GM12874 (cell line): ENCODE results near the gene NAA16.

ENCODE experiments used
- TF ChIP-seq, protein P1 (sequence below): IDR thresholded peaks from 2 replicates; pipeline ENCODE4 v1.5.1; 2011; ENCODE audit warnings: low read depth, mild to moderate bottlenecking, control low read depth, low read length, moderate library complexity; ENCODE audit not compliant: insufficient read depth

NAA16 gene

DNA sequence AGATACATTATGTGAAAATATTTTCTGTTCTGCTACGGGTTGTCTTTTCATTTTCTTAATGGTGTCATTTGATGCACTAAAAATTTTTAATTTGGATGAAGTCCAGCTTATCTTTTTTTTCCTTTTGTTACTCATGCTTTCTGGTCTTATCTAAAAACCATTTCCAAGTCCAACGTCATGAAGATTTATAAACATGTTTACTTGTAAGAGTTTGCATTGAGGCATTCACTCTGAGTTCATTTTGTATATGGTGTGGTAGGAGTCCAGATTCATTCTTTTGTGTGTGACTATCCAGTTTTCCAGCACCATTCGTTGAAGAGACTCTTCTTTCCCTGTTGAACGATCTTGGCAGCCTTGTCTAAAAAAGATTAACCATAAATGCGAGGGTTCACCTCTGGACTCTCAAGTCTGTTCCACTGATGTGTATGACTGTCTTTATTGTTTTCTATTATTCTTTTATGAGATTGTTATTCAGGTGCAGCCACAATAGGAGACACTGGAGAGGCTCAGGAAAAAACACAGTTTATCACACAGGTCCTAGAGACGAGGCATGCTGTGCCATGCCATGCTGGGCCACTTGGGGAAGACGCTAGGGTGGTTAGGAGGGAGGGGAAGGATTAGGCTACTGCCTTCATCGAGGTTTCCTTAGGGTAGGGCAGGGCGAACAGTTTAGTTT lies 35.0 kb downstream of the NAA16 start:
- TF ChIP-seq, protein P1, sequence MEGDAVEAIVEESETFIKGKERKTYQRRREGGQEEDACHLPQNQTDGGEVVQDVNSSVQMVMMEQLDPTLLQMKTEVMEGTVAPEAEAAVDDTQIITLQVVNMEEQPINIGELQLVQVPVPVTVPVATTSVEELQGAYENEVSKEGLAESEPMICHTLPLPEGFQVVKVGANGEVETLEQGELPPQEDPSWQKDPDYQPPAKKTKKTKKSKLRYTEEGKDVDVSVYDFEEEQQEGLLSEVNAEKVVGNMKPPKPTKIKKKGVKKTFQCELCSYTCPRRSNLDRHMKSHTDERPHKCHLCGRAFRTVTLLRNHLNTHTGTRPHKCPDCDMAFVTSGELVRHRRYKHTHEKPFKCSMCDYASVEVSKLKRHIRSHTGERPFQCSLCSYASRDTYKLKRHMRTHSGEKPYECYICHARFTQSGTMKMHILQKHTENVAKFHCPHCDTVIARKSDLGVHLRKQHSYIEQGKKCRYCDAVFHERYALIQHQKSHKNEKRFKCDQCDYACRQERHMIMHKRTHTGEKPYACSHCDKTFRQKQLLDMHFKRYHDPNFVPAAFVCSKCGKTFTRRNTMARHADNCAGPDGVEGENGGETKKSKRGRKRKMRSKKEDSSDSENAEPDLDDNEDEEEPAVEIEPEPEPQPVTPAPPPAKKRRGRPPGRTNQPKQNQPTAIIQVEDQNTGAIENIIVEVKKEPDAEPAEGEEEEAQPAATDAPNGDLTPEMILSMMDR = no peak

DNA sequence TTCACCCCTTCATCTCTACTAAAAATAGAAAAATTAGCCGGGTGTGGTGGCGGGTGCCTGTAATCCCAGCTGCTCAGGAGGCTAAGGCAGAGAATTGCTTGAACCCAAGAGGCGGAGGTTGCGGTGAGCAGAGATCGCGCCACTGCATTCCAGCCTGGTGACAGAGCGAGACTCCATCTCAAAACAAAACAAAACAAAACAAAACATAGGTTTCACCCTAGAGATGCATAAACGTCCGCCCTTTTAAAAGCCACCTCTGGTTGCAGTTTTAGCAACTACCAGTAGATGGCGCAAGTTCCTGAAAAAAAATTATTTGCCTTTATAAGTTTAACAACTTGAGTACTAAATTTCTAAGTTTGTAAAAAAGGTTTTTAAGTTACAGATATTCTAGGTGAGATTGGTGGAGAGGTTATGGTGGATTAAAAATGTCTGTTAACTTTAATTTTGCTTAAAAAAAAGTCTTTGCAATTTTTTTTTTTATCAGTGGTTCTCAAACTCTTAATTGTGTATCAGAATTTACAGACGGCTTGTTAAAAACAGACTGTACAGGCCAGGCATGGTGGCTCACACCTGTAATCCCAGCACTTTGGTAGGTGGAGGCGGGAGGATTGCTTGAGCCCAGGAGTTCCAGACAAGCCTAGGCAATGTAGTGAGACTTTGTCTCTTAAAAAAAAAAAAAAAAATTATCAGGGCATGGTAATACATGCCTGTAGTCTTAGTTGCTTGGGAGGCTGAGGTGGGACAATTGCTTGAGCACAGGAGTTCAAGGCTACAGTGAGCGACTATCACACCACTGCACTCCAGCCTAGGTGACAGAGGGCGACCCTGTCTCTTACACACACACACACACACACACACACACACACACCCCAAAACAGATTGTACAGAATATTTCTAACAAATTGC lies 42.1 kb downstream of the NAA16 start:
- TF ChIP-seq, protein P1 = peak; percentile 64

DNA sequence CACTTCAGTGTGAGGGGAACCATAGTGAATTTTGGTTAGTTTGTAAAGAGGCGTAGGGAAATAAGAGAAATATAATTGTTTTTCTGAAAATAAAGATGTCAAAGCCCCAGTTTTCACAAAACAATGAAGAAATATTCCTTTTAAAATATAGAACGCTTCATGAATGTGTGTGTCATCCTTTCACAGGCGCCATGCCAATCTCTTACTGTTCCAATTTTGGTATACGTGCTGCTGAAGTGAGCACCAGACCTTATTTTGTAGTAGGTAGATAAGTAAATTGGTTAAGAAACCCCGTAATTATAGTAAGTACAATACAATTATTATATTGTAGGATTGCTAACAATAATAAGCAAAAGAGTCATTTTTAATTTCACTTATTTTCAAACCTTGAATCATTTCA lies 43.3 kb downstream of the NAA16 start:
- TF ChIP-seq, protein P1 = no peak

DNA sequence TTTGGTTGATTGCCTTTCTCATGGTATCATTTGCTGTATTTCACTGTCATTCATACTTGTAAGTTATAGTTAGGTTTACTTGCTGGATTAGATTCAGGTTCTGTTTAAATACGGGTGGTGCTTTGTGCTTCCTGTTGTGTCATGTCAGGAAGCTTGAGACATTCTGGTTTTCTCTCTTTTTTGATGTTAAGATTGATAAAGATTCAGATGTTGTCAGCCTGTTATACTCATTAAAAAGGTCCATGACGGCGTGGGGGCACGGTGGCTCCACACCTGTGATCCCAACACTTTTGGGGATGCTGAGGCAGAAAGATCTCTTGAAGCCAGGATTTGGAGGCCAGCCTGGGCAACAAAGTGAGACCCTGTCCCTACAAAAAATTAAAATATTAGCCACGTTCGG lies 45.7 kb downstream of the NAA16 start:
- TF ChIP-seq, protein P1 = no peak

DNA sequence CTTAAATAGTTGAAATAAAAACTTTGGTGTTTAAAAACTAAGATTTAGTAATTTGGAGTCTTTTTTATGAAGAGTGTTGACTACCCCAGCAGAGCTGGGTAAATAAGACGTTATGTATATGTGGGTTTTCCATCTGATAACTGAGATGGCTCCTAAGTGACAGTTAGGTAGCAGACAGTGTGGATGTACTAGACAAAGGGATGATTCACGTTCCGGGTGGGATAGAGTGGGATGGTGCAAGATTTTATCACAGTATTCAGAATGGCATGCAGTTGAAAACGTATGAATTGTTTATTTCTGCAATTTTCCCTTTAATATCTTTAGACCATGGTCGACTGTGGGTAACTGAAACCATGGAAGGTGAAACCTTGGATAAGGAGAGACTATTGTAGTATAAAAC lies 50.4 kb downstream of the NAA16 start:
- TF ChIP-seq, protein P1 = no peak

DNA sequence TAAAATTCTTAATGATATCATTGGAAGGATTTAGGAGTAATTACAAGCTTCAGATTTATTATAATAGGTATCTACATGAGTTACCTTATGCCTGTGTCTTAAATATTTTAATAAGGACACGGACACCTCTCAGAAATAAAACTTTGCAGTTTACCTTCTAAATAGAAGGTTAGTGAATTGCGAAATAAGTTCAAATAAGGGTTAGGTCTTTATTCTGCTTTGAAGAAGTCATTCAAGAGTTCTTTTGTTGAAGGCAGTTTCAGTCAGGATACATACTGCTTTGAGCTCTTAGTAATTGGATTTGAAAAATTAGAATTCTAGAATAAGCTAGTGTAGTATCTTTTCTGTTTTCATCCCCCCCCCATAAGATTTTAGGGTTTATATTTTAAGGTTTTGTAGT lies 53.0 kb downstream of the NAA16 start:
- TF ChIP-seq, protein P1 = no peak

DNA sequence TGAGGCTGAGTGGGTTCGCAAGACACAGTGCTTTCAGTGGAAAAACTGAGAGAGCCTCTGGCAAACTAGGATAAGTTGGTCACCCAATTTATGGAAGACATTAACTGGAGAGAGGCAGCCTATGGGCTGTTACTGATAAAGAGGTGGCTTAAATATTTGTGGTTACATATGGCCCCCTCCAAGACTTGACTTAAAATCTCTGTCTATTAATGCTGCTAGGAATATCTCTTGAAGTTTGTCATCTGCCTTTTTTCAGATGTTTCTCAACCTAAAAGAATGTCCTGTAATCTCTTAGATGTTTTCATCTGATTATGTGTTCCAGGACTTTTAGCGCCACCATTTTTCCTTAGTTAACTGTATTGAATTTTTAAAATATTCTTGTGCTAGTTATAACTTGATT lies 54.6 kb downstream of the NAA16 start:
- TF ChIP-seq, protein P1 = no peak
